HG03354 (cell line): Measurements from ENCODE around the gene CATSPER3.
"Not testable (repeated sequence)": the region's sequence is repeated elsewhere in the genome, so short reads cannot be mapped to it uniquely, and the experiment has no call there.

Experiments
- ATAC-seq: cut with Tn5 transposase; IDR thresholded peaks from one replicate; pipeline ENCODE4 v1.9.1; 2021; ENCODE audit warnings: mild to moderate bottlenecking; ENCODE audit not compliant: unreplicated experiment, poor library complexity, severe bottlenecking

The CATSPER3 gene

DNA sequence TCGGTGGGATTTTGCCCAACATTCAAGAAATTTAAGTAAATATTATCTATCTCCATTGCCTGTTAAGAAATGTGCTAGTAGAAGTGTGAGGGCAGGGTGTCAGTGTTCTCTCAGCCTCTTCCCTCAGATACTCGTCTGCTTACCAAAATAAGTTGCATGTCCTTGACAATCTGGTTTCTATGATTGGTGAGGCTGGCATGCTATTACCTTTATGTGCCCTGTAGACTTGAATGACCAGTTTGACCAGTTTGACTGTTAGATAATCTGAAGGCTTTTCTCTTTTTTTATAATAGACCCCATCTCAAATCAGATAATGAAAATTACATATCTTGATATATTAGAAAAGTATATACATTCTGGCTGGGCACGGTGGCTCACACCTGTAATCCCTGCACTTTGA, 348 bp downstream of the CATSPER3 start:
- ATAC-seq, result no peak

DNA sequence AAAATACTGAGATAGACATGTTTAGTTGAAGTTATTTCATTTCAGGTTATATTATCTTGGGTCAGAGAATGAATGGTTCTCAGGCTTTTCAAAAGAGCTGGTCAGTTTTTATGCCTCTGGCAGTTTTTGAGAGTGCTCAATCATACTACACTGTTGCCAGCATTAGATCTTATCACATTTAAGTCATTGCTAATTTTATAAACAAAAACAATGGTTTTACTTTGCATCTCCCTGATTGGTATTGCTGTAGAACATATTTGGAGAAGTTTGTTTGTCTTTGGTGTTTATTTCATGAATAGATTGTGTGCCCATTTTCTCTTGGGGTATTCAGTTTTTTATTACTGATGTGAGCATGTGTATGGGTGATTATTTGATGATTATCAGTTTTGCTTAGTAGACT, 1.5 kb downstream of the CATSPER3 start:
- no peak for ATAC-seq

DNA sequence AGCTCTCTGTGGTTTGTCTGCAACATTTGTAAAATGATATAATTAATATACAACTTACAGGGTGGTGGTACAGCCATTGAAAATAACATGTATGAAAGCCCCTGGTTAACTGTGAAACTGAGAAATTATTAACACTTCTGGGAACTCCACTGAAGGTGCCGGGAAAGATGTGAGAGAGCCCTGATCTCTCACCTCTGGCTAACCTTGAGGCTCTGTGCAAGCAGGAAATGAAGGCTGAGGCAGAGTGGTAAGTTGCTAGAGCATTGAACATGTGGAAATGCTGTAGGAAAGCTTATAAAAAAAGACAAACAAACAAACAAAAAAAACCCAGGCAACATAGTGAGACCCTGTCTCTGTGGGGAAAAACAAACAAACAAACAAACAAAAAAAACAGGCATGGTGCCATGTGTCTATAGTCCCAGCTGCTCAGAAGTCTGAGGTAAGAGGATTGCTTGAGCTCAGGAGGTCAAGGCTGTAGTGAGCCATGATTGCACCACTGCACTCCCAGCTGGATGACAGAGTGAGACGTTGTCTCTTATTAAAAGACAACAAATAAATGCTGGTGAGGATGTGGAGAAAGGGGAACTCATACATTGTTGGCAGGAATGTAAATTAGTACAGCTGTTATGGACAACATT, 7.5 kb downstream of the CATSPER3 start:
- ATAC-seq, result peak; percentile 61

GRCh38 chr5:134975843-134976242, 8.1 kb downstream of the CATSPER3 start:
- no peak for ATAC-seq

GRCh38 chr5:134976841-134977240, 9.1 kb downstream of the CATSPER3 start:
- ATAC-seq, result no peak

GRCh38 chr5:134979416-134979815, 11.7 kb downstream of the CATSPER3 start:
- no peak for ATAC-seq

GRCh38 chr5:134982230-134982629, 14.5 kb downstream of the CATSPER3 start:
- ATAC-seq, result no peak

- ATAC-seq, result no peak
These were observed 21.6 kb downstream of the CATSPER3 start for GRCh38 chr5:134989266-134989830.

- ATAC-seq, result not testable (repeated sequence)
These were observed 22.5 kb downstream of the CATSPER3 start for GRCh38 chr5:134990183-134990582.

- no peak for ATAC-seq
These were observed 24.4 kb downstream of the CATSPER3 start for GRCh38 chr5:134992148-134992547.

DNA sequence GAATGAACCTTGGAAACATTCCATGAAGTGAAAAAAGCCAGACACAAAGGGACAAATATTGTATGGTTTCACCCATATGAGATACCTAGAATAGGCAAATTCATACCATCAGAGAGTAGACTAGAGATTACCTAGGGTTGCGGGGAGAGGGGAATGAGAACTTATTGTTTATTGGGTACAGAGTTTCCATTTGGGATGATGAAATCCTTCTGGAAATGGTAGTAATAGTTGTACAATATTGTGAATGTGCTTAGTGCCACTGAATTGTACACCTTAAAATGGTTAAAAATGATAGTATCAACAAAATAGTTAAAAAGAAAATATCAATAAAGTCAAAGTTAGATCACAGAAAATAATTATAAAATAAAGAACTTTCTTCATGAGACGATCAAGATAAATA, 25.5 kb downstream of the CATSPER3 start:
- ATAC-seq, result no peak

DNA sequence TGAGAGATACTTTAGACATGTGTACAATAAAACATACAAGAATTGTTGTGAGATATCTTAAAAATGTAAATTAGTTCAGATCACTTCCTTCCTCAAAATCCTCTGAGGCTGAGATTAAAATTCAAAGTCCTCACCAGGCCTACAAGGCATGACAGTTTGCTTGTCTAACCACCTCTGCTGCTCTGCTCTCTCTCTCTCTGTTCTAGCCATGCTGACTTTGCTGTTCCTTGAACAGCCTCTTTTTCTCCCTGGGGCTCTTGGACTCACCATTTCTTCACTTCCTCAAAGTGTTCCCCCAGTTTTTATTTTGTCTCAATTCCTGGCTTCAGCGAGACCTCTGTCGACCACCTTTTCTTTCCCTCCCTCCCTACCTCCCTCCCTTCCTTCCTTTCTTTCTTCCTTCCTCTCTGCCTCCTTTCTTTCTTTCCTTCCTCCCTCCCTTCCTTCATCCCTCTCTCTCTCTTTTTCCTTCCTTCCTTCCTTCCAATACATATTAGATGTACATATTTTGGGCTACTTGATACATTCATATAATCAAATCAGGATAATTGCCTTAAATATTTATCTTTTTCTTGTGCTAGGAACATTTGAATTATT, 27.0 kb downstream of the CATSPER3 start:
- ATAC-seq, result no peak

DNA sequence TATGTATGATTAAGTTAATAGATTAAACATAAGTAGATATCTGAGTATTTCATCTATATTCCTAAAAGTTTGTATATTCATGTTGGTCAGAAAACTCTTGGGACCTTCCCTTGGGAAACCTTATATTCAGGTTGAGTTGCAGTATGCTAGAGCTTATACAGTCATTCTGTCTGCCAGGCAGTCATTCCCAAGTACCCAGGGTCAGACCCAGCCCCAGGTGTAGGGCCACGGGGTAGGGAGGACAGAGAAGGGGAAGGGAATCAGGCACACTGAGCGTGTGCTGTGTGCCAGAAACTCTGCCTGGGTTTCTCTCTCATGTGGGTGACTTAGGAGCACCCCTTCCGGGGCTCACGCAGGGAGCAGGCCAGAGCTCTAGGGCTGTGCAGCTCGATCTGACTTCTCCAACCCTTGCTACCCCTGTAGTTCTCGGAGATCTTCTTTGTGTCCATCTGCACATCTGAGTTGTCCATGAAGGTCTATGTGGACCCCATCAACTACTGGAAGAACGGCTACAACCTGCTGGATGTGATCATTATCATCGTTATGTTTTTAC, 28.2 kb downstream of the CATSPER3 start:
- no peak for ATAC-seq

DNA sequence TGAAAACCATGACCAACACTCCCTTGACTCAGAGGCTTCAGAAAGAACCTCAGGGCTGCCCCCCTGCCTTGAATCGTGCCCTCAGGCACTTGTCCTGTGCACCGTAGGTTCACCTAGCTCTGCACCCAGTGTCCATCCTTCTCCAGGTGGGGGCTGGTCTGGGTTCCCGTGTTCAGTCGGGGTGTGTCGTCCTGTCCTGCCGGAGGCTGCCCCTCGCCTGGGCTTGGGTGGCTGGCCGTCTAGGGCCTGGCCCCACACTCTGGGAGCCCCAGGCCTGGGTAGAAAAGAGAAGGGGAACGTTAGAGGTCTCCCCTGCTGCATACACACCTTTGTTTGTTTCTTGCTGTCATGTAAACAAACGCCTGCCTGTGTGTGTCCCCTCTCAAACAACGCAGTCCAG, 29.3 kb downstream of the CATSPER3 start:
- ATAC-seq, result no peak

GRCh38 chr5:134998068-134998467, 30.4 kb downstream of the CATSPER3 start:
- not testable (repeated sequence) for ATAC-seq

- no peak for ATAC-seq
These were observed 36.7 kb downstream of the CATSPER3 start for GRCh38 chr5:135004376-135004775.

DNA sequence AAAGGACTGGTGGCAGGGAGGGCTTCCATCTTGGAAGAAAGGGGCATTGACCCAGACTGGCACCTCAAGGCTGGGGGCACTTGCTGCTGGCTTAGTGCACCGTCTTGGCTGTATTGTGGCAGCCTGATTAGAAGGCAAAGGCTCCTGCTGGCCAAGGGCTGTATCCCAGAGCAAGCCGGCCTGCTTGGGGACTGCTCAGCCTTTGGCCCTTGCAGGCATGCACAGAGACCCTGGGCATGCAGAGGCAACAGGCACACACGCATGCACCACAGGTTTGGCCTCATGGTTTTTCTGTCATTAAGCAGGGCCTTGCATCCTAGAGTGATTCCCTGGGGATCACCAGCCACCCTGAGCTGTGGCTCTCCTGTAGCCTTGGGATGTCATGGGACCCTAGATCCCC, 37.4 kb downstream of the CATSPER3 start:
- ATAC-seq, result no peak

- no peak for ATAC-seq
These were observed 39.6 kb downstream of the CATSPER3 start for GRCh38 chr5:135007305-135007704.

GRCh38 chr5:135007749-135008363, 40.1 kb downstream of the CATSPER3 start:
- ATAC-seq, result no peak

DNA sequence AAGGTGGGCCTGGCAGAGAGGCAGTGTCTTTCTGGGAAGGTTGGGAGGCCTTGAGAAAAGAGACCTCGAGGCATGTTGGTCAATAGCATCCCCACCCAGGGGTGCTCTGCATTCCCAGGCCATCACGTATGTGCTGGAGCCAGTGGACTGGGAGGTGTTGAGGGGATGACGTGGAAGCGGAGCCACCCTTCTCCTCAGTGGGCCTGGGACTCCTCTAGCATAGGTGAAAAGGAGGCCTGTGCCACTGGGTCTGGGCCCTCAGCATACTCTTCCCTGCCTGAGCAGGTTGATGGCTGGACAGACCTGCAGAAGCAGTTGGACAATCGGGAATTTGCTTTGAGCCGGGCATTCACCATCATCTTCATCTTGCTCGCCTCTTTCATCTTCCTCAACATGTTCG, 40.8 kb downstream of the CATSPER3 start:
- ATAC-seq, result no peak
